Measurements from ENCODE around the gene RREB1.
"Not testable (repeated sequence)": the region's sequence is repeated elsewhere in the genome, so short reads cannot be mapped to it uniquely, and the experiment has no call there.

Gene RREB1

DNA sequence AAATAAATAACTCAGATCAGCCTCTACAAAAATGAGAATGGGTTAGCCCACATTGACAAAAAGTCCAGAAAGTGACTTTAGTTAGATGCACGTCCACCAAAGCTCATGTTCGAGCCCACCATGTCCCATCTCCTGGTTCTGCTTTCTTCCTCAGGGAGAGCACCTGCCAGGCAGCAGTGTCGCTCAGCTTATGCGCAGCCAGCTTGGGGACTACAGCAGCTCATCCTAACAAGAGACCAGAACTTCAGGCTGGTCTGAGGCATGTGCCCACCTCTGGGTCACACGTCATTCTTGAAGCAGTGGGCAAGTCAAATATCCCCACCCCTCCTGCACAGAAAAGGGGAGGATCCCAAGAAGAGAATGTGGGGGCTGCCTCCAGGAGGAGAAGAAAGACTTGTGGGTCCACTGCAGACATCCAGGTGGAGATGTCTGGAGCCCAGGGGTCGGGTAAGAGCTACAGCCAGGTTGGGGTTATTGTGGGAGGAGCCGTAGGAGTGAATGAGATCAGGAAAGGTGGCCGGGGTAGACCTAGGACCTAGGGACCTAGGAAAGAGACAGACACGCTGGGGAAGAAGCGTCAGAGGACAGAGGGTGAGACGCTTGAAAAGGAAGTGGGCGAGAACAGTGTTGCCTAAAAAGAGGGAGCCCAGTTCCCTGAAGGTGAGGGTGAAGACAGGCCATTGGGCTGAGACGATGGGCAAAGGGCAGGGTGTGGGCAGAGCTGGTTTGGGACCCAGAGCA is 152.7 kb downstream of the RREB1 start:
- DNase-seq (ENCODE audit: low read depth in 2 of 3, low spot score in 2 of 3) = no peak

DNA sequence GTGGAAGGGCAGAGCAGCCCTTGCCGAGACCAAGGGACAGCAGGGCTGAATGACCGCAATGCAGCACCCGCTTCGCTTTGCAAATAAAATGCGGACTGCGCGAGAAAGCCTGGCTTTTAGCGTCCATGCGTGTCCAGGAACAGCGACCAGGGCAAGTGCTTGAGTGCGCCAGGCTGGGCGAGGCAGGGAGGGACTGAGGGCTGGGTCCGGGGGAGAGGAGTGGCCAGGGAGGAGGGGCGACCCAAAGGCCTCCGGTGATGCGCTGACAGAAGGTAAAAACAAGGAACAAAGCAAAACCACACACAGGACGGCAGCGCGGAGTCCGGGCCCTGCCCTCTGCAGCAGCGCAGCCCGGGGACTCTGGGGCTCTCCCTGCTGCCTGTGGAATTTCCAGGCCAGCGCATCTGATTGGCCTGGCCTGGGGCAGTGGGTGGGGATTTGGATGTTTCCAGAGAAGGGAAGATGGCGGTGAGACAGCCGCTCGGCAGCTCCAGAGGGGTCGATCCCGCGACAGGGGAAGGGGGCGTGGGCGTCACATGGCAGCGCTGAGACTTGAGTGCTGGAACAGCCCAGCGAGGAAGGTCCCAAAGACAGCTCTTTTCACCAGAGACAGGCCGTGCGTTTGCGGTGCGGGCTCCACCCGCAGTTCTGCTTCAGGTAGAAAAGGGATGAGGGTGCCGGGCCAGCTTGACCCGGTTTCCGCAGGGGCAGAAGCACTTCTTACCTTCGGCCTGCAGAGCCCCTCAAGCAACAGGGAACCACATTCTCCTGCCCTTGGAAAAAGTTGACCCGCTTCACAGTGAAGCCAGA is 153.5 kb downstream of the RREB1 start:
- peak in 2 of 3 experiments; percentile 26 for DNase-seq (ENCODE audit: low read depth in 2 of 3, low spot score in 2 of 3)

DNA sequence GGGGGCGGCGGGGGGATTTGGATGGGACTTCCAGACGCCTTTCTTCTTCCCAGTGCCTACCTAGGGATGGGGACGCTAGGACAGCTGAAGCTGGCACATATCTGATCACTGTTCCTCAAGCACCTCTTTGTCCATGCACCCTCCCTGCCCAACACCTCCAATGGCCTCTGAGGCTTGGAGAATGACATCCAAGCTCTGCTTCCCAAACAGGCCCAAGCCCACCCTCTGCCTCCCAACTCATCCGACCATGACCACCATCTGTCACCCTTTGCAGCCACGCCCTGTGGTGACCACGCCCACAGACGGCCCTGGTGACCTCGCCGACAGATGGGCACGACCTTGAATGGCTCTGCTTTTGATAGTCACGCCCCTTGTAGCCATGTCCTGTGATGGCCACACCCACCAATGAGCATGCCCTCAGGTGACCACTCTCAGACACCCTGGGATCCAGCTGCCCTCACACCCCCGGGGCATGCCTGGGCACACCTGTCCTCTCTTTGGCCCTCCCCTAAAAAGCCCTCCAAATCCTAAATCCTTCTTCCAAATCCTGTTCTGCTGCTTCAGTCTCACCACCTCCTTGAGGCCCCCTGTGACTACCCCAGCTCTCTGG is 154.2 kb downstream of the RREB1 start:
- DNase-seq (ENCODE audit: low read depth in 2 of 3, low spot score in 2 of 3) = no peak

DNA sequence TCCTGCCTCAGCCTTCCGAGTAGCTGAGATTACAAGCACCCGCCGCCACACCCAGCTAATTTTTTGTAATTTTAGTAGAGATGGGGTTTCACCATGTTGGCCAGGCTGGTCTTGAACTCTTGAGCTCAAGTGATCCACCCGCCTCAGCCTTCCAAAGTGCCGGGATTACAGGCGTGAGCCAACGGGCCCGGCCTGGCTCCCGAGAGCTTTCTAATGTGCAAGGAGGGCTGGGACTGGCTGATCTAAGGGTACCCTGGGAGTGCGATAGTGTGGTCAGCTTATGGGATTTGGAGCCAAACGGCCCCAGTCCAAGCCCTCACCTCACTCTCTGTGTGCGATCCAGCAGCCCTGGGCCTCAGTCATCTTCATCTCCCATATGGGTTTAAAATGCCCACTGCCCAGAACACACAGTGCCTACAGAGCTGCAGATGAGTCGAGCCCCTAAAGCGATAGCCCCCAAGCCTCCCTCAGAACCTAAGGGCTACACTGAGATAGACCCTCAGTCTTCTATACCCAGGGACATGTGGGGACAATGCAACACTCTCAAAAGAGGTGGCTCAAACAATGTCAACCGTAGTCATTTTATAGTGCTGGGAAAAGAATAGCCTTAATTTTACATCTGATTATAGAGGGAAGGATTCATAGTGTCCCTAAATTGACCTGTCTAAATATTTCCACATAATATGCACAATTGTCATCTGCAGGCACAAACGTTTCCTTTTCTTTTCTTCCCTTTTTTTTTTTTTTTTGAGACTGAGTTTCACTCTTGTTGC is 155.2 kb downstream of the RREB1 start:
- no peak for DNase-seq (ENCODE audit: low read depth in 2 of 3, low spot score in 2 of 3)

DNA sequence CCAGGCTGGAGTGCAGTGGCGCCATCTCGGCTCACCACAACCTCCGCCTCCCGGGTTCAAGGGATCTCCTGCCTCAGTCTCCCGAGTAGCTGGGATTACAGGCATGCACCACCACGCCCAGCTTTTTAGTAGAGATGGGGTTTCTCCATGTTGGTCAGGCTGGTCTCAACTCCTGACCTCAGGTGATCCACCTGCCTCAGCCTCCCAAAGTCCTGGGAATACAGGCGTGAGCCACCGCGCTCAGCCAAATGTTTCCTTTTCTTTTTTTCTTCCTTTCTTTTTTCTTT is 155.7 kb downstream of the RREB1 start:
- not testable (repeated sequence) for DNase-seq (ENCODE audit: low read depth in 2 of 3, low spot score in 2 of 3)

DNA sequence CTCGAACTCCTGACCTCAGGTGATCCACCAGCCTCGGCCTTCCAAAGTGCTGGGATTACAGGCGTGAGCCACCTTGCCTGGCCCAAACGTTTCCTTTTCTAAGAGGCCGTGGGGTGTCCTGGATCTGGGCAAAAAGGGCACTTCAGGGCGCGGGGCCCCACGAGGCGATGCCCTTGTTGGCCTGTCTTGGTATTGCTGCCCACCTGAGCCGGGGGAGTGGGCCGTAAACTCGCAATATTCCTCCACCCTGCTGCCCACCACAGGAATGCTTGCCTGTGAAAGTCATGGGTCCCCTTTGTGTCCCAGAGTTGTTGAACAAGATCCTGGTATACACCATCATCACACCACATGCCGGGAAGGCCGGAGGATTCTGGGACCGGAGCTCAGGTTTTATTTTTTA is 156.3 kb downstream of the RREB1 start:
- no peak for DNase-seq (ENCODE audit: low read depth in 2 of 3, low spot score in 2 of 3)

DNA sequence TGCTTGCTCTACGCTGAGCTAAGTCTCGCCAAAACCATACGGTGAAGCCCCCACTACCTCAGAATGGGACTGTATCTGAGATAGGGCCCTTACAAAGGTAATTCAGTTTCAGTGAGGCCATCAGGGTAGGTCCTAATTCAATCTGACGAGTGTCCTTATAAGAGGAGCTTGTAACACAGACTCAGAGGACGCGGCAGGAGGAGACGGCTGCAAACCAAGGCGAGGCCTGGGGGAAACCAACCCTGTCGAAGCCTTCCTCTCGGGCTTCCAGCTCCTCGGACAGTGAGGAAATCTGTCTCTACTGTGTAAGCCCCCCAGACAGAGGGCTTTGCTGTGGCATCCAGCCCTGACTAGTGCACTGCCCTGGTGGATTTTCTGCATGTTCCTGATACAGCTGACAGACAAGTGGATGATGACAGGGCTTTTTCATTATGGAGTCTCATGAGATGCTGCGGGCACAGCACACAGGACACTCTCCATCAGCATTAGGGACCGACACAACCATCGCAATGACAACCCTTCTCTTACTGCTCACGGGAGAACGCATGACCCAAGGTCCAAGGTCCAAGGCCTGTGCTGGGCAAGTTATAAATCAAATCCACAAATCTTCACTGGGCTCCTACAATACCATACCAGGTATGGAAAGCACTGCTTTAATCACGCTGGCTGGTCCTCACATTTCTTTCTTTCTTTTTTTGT is 157.1 kb downstream of the RREB1 start:
- DNase-seq (ENCODE audit: low read depth in 2 of 3, low spot score in 2 of 3) = no peak

DNA sequence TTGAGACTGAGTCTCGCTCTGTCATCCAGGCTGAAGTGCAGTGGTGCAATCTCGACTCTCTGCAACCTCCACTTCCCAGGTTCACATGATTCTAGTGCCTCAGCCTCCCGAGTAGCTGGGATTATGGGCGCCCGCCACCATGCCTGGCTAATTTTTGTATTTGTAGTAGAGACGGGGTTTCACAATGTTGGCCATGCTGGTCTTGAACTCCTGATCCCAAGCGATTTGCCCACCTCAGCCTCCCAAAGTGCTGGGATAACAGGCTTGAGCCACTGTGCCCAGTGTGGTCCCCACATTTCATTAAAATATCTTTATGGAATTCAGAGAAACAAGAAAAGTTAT is 157.6 kb downstream of the RREB1 start:
- not testable (repeated sequence) for DNase-seq (ENCODE audit: low read depth in 2 of 3, low spot score in 2 of 3)

DNA sequence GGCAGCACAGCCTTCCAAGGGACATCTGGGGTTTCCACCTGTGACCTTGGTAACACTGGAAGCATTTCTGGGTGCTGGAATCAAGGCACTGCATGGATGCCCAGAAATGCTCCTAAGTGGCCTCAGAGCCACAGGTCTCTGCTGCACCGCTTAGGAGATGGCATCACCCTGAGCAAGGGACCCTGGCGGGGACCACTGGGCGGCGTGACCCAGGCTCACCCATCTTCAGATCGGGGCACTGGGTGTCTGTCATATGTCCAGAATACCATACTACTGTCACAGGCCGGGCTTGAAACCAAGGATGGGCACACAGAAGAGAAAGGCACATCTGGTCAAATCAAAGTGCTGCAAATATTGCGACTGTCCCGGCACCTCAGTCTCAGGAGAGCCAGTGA is 159.3 kb downstream of the RREB1 start:
- DNase-seq (ENCODE audit: low read depth in 2 of 3, low spot score in 2 of 3) = no peak

DNA sequence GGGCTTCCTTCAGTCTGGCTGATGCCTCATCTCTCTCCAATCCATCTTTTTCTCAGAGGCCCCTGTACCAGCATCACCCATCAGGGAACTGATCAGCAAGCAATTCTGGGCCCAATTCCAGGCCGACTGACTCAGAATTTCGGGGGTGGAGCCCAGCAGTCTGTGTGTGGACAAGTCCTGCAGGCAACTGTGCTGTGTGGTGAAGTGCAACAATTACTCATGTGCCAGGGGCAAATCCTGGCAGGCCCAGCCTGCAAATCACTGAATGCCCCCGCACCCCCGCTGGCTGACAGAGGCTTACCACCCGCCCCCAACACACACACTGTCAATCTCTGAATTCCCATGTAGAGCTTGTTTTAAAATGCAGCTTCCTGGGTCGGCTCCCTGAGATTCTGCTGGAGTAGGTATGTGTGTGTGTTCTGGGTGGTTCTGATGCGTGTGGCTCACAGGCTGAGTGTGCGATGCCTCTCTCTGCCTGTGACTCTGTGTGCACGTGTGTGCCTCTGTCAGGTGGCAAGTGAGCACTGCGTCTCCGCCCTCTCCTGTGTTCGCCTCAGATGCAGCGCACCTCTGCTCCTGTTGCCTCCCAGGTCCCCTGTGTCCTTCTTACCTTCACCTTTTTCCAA is 159.8 kb downstream of the RREB1 start:
- no peak for DNase-seq (ENCODE audit: low read depth in 2 of 3, low spot score in 2 of 3)

DNA sequence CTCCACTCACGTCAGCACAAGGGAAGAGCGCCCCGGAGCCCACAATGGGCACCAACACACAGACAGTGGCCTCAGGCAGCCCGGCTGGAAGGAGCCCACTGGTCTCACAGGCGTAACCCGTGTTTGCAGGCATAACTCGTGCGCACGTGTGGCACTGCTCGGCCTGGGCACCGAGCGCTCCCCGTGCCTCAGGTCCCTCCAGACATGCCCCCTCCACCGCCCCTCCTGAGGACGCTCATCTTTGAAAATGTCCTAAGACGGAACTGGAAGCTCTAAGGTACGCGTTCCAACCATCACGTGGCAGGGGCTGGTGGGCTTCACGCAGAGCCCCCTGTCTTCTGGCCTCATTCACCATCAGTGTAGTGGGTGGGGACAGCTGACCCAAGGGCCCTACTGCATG is 160.6 kb downstream of the RREB1 start:
- no peak for DNase-seq (ENCODE audit: low read depth in 2 of 3, low spot score in 2 of 3)

DNA sequence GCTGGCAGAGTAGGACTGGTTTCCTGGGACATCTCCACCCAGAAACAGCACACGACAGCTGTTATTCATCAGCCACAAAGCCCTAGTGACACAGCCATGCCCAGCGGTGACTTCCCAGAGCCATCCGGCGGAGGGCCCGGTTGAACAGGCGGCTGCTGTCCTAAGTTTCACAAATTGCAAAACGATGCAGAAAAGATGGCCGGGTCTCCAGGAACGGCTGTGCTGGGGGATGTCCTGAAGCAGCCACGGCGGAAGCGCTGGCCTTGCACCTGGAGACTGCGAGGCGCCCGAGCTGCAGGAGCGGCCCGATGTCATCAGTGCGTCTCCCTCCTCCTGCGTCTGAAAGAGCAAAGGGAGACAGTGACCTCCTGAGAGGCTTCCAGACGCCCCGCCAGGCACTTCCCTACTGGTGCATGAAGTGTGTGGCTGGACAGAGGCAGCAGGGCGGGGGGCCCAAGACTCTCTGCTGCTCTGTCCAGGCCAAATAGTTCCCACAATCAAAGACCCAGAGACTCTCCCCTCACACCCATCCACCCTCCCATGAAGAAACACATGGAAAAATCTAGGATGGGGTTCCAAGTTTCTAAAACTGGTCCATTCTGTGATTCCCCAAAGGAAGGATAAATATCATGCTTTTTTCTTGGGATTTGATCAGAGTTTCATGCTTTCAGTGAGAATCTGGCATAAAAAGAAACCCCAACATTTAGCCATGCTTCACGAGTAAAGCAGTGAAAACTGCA is 161.2 kb downstream of the RREB1 start:
- no peak for DNase-seq (ENCODE audit: low read depth in 2 of 3, low spot score in 2 of 3)

DNA sequence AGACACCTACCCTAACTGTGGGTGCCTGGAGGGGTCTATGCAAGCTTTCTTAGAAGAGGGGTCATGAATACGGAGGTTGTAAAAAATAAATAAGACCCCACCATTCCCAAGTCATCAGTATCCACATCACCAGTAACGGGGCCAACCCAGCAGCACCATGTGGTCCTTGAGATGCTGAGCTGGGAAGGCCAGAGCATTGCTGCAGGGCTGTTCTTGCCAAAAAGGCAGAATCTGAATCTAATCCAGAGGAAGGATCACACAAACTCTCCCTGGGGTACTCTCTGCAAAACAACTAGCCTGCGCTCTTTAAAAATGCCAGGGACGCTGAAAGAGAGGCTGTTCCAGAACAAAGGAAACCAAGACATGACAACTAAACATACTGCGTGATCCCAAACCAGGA is 162.1 kb downstream of the RREB1 start:
- DNase-seq (ENCODE audit: low read depth in 2 of 3, low spot score in 2 of 3) = no peak

DNA sequence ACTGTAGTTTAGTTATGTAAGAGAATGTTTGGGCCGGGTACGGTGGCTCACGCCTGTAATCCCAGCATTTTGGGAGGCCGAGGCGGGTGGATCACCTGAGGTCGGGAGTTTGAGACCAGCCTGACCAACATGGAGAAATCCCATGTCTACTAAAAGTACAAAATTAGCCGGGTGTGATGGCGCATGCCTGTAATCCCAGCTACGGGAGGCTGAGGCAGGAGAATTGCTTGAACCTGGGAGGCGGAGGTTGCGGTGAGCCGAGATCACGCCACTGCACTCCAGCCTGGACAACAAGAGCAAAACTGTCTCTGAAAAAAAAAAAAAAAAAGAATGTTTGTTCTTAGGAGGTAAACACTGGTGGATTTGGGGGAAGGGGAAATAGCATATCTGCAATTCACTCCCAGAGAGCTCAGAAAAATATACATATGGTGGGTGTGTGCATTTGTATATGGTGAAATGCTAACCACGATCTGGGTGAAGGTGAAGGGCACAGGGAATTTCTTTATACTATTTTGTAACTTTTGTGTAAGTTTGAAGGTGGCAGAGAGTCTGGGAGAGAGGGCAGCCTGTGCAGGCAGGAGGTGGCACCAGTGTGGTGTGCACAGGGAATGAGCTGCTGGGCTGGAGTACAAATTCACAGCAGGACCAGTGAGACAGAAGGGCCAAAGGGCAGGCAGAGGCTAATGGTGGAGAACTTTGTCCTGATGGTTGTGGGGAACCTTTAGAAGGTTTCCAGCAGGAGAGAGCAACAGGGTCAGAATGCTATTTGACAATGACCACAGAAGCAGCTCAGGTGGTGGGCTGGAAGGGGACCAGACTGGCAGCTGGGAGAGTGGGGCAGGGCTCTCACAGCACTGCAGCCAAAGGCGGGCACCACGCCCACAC is 162.8 kb downstream of the RREB1 start:
- DNase-seq (ENCODE audit: low read depth in 2 of 3, low spot score in 2 of 3) = no peak

DNA sequence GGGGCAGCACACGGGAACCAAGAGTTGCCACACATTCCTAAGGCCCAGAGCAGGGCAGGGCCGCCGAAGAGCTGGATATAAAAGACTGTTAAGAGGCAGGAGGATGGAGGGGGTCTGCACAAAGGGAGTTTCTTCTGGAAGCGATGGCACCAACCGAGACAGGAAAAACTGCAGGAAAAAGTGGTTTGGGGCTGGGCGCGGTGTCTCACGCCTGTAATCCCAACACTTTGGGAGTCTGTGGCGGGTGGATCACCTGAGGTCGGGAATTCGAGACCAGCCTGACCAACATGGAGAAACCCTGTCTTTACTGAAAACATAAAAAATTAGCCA is 163.4 kb downstream of the RREB1 start:
- DNase-seq (ENCODE audit: low read depth in 2 of 3, low spot score in 2 of 3) = no peak

DNA sequence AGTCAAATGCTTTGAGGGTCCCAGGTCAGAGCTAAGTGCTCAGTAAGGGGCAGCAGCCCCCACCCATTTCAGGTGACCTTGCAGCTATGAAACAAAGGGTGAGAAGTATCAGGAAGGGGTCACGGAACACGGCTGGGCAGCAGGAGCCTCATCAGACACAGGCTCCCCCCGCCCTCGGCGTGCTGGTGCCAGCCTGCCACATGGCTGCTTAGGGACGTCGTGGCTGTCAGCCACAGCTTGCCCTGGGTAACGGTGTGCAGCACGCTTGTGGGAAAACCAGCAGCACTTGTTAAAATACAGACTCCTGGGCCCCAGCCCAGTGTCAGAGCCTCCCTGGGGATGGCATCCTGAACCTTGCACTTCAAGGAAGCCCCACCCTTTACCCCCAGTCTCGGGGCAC is 165.9 kb downstream of the RREB1 start:
- no peak for DNase-seq (ENCODE audit: low read depth in 2 of 3, low spot score in 2 of 3)

DNA sequence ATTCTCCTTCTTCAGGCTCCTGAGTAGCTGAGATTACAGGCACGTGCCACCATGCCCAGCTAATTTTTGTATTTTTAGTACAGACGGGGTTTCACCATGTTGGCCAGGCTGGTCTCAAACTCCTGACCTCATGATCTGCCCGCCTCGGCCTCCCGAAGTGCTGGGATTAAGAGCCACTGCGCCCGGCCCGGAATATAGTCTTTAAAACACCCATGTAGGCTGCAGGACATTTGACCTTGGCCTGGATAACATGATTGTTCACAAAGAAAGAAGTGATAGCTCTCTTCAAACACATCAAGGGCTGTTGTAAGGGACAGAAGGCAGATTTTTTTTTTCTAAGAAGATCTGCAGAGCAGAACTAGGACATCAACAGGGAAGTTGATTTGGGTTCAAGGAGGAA is 166.8 kb downstream of the RREB1 start:
- DNase-seq (ENCODE audit: low read depth in 2 of 3, low spot score in 2 of 3) = not testable (repeated sequence)

DNA sequence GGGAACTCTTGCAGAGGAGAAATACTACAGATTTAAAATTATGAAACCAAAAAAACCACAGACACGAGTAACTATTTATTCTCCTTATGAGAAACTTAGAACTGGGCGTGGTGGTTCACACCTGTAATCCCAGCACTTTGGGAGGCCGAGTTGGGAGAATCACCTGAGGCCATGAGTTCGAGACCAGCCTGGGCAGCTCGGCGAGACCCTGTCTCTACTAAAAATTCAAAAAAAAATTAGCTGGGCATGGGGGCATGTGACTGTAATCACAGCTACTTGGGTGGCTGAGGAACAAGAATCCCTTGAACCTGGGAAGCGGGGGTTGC is 168.4 kb downstream of the RREB1 start:
- DNase-seq (ENCODE audit: low read depth in 2 of 3, low spot score in 2 of 3) = no peak

Measured in activated CD8-positive, alpha-beta memory T cell treated with anti-CD3 and anti-CD28 coated beads for 48 hours (primary cell).